NCI-H510A (cell line): ENCODE measurements around the gene BAZ2B.

Experiments used
- DNase-seq: peaks from one replicate; lab custom pipeline; 2025; lab: John Stamatoyannopoulos, UW

The BAZ2B gene

DNA sequence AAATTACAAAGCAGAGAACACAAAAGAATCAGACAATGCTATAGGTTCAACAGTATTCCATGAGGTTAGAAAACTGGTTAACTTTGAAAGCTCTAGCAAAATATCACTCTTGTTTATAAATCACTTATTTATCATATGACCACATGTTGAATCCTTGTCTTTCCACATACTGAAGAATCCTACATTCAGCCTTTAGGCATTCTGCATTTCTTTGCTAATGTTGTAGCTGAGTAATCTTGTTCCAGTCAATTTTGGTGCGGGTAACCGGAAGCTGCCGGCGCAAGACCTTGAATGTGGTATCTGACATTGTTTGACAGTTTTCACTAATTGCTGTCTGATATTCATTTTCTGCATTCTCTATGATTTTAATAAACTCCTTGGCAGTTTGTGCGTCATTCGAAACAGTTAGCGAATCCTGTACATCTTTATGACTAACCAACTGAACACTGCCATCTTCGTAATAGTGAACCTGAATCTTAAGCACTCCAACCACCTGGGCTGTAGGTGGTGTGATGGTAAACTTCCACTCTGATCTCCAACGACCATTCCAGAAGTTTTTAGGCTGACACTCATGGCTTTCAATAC is 154.1 kb downstream of the BAZ2B start:
- no peak for DNase-seq

DNA sequence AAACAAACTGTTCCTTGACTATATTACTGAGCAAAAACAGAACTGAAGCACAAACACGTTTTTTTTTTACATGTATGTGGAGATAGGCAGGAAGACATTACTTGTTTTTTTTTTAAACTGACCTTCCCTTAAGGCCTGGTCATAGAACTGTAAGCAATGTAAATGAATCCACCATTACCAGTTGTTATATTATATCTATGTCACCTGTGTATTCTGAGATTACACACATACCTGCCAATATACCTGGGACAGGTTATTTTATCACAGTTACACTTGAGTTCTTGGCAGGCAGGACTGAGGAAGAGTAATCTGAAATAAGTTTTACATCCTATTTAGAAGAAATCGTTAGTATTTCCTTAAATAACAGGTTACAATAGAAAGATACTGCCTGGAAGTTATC is 155.3 kb downstream of the BAZ2B start:
- no peak for DNase-seq

DNA sequence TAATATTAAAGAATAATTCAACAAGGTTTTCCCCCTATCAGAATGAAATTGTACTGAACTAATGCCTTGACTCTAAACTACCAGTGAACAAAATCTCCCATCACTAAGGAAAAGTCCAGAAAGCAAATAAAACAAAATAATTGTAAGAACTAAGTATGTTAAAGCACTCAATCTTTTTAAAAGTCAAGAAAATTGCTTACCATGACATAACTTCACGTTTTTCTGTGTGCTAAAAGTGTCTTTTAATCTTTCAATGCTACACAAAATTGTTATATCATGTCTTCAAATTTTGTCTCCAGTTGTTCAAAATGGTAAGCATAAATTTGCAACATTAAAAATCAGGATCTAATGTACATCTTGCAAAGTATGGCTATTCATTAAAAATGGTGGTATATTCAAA is 156.1 kb downstream of the BAZ2B start:
- DNase-seq: no peak

DNA sequence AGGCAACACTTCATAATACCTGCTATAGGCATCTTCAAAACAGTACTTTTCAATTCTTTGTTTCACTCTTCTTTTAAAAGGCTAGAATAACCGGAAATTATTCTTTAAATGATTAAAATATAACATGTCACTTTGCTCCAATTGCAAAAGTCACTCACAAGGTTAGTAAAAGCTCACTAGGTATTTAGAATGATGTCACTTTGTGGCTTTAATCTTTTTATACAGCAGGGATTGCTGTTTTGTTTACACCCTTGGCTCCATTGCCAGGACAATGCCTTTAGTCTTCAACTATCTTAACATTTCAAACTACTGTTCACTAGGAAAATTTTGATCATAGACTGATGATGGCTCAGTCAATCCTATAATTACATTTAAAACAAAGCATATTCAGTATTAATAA is 157.1 kb downstream of the BAZ2B start:
- DNase-seq: no peak

DNA sequence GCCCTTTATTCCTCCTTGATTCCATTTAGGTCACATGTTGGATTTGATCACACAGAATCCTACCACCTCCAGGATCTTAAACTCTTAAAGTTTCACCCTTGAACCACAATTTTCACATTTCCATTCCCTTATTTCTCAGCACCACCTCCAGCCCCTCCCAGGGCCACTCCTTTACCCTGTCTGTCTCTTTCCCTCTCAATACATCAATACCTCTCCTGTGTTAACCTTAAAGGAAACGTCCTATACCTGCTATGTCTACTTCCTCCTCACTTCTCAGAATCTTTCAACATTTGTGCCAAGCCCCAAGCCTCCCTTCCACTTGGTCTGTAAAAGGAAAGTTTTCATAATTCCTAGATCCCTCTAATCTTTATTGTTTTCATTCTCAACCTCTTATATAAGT is 158.8 kb downstream of the BAZ2B start:
- no peak for DNase-seq

DNA sequence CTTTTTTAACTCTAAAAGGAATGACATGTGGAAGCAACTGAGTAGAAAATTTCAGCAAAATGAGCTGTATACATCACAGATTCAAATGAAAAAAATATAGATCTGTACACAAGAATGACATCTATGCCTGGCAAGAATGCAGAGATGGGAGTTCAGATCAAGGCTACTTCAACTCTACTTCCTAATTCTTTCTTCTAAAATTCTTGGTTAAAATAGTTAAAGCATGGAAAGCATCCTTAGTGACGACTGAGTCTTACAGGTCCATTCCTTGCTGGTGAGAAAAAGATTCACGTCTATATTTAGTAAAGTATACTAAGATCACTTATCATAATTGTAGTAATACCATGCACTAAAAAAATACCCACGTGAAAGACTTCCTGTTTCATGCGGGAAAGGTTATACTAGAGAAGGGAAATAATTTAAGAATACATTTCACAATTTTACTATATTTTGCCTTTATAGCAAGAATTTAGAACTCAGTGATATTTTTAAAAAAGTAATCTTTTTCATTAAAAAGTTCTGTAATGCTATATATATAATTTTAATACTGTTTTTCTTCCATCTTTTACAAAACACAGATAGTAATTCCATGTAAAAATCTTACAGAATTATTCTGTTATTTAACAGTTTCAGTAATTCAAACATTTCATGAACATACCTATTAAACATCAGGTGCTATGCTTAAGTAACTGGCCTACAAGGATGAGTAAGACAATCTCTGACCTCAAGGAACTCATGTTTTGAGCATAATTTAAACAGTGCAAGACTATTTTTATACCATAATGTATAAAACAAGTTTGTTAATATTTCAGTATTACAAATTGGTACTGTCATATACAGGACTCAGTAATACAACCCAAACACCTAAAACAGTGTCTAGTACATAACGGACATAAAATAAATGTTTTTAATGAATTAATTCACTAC is 159.6 kb downstream of the BAZ2B start:
- DNase-seq: no peak

DNA sequence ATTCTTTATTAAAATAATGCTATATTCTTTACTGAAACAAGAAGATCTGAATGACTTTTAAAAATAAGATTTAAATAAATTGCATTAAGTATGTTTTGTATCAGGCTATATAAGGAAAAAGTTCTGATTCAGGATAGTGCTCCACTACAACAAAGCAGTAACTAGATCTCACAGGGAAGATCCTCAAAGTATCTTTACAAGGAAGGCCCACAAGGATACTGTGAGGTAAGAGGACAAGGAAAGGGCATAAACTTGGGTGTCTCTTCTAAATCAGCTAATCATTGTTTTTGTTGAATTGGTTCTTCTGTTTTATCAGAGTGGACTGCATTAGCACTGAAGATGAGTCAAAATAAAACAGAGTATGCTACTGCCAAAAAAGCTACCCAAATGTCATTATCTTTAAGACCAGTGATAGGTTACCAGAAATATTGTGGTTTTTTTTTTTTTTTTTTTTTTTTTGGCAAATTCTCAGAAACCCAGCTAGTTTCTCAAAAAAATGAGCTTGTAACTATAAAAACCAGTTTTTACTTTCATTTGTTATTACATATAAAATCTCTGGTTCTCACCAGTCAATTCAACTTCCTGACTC is 160.9 kb downstream of the BAZ2B start:
- no peak for DNase-seq

DNA sequence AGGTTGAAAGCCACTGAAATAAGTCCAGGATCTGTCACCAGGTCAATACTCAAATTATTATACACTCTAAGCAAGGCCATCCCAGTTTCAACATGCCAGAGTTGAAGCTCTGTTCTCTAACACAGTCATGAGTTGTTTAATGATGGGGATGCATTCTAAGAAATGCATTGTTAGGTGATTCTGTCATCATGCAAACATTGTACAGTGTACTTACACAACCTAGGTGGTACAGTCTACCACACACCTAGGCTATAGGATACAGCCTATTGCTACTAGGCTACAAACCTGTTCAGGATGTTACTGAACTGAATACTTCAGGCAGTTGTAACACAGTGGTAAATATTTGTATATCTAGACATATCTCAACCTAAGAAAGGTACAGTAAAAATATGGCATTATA is 162.2 kb downstream of the BAZ2B start:
- DNase-seq: no peak

DNA sequence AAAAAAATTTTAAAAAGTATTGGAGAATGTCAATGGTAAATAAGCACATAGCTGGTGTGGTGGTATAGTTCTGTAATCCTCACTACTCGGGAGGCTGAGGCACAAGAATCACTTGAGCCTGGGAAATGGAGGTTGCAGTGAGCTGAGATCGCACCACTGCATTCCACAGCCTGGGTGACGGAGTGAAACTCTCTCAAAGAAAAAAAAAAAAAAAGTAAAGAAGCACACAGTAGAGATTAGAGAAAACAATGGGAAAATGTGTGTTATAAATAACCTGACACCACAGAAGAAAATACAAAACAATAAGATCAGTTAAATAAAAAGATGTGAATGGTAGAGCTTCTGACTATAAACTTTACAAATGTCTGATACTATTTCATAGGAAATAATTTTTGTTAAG is 166.2 kb downstream of the BAZ2B start:
- no peak for DNase-seq

DNA sequence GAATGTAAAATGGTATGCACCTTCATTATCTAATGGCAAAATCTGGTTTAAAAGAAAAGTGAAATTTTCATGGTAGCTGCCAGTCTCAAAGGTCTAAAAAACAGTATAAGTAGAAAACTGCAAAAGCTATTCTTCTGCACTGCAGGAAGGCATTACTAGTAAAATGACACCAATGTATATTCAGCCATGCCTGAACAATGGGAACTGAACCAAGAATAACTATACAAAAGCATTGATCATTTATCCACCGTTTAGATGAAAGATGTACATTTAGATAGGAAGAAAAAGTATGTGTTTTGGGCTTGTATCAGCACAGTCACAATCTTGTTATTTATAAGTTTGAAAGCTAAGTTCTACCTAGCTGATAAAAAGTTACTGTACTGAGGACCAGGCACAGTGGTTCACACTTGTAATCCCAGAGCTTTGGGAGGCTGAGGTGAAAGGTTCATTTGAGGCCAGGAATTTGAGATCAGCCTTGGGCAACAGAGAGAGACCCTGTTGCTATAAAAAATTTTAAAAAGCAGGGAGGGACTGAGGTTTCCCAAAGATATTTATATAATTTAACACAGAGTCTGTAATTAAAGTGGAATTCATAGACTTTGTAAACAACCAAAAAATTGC is 166.7 kb downstream of the BAZ2B start:
- no peak for DNase-seq

DNA sequence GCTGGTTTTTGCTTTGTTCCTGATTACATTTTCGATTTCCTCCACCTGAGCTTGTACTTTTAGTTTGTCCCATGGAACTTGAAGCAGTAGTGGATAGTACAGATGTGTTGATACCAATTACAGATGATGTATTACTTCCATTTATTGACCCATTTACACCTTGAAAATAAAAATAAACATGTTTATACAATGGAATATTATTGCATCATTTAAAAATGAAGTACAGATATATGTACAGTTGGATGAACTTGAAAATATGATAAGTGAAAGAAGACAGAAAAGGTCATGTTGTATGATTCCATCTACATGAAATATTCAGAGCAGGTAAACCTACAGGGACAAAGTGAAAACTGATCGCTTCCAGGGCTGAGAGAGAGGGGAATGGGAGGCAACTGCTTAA is 169.5 kb downstream of the BAZ2B start:
- DNase-seq: no peak

DNA sequence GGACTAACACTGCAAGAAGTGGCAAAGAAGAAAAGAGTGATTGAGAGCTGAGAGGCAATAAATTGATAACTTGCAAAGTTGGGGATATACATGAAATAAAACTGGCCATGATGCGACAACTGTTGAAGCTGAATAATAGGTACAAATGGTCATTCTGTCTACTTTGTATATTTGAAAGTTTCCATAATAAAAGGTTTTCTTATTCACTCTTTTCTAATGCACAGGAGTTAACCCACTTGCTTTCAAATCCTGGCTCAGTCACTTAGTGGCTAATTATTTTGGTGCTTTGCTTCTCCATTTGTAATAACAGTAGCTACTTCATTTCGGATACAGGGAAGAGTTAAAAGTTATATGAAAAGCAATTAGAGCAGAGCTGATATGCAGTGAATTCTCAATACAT is 170.1 kb downstream of the BAZ2B start:
- DNase-seq: no peak

DNA sequence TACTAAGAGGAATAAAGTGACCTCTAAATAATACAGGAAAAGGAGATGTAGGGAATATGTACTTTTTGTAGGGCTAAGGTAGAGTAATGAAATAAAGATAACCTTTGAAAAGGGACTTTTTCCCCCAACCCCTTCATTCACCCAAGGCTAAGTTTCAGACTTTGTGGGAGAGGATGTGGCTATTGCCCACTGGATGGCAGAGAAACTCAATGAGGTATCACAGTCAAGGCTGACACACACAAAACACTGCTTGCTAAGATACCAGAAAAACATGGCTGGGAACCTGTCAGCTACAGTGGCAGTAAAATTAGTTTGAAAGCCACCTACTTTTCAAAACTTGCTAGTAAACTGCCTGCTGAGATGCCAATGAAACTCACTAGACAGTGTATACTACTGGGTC is 171.0 kb downstream of the BAZ2B start:
- no peak for DNase-seq

DNA sequence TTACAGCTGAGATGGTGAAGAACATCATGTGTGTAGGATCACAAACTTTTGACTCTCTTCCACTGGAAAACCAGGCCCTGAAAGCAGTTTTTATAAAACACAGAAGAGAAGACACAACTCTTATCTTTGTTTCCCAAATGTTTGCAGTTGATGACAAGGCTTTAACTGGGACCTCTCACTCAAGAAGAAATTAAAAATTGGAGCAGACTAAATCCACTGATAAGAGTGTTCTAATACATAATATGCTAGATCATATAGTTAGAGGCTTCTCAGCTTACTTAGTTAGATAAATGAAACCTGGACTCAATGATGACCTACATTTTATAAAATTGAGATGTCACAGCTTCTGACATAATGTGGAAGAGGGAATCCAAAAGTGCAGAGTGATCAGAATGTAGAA is 171.6 kb downstream of the BAZ2B start:
- no peak for DNase-seq

DNA sequence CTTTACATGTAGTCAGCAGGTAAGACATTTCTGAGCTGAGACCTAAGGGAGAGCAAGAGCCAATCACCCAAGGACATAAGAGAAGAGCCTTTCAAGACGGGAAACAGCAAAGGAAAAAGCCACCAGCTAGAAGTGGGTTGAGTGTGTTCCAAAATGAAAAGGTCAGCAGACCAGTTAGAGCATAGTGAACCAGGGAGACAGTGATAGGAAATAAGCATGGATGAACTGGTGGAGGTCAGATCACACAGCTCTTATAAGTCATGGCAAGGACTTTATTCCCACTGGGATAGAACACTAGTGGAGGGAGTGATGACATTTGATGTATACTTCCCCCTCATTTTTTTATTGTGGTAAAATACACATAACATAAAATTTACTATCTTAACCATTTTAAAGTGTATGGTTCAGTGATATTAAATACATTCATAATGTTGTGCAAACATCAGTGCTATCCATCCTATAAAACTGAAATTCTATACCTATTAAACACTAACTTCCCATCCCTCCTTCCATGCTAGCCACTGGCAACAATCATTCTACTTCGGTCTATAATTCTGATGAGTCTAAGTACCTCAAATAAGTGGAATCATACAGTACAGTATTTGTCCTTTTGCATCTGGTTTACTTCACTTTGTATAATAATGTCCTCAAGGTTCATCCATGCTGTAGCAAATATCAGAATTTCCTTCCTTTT is 174.0 kb downstream of the BAZ2B start:
- DNase-seq: no peak

DNA sequence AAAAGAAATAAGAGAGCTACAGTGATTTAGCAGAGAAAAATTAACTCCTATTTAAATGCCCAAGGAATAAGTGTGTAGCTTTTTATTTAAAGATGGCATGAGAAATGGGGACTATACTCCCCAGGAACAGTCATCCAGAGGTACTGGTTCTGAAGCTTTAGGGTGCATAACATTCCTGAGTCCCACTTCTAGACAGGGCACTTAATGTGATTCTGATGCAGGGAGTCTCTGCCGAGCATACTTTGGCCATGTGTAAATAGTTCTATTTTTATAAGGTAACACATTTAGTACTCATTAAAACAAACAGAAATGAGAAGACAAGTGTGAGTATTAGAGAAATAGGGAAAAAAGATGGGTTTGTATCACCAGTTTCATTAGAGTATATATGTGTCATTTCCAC is 175.2 kb downstream of the BAZ2B start:
- DNase-seq: no peak

DNA sequence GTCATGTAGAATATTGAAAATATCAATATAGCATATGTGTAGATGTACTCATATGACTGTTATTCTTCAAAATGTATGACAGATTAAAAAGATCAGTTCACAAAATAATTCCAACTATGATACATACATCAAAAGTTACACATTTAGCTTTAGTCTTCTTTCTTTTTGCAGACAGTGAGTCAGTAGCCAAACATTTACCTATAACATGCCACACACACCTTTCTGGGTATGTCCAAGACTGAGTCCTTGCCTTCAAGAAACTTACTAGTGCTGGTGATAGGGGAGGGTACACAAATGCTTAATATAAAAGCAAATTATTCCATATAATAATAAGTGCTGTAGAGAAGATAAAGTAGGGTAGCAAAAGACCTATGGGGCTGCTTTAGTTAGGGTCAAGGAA is 176.9 kb downstream of the BAZ2B start:
- no peak for DNase-seq

DNA sequence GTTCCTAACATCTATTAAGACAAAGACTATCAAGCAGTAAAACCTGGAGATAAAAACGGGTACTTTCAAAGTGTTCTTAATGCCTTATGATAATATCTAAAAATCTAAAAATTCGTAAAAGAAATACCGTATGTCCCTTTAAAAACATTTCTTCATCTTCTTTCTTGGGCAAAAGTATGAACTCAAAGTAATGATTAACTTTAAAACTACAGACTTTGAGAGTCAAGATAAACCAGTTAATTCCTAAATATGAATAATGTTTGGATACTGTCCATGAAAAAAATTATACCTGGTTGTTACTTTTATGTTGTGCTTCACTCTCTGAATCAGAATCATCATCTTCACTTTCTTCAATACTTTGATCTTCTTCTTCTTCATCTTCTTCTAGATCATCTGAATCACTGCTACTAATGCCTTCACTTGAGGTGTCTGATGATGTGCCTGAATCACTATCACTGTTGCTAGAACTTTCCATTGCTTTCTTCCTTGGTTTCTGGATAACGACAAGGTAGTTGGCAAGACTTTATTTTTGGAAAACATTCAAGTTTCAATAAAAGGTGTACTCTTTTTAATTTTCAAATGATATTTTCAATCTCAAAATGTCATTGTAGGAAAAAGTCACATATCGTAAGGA is 177.5 kb downstream of the BAZ2B start:
- DNase-seq: no peak

DNA sequence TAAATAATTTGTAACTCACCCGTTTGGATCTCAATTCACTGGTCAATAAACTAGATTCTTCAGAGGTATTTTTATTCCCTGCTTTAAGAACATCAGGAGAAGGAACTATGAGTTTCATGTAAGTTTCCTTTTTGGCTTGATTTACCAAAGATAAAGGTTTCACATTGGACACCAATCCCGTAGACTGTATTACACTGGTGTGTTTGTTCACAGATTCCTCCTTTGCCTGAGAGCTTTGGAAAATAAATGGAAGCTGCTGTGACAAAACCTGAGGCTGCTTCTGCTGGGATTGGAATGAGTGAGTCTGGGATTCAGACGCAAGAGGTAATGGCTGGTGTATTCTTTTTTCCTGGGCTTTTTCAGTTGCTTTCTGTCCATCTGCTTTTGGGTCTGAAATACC is 178.1 kb downstream of the BAZ2B start:
- no peak for DNase-seq

DNA sequence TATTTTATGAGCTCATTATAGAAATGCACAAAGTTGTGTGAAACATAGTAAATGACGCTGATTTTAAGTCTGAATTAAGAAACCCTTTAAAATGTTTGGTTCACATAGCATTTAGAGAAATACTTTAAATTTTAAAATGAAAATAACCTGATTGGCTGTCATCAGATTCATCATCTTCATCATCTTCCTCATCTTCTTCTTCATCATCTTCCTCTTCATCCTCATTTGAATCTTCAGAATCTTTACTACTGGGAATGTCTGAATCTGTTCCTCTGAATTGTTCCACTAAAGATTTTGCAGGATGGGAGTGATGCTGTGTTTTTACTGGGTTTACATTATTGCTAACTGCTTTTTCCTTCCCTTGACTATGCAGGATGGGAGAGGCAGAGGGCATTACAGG is 183.7 kb downstream of the BAZ2B start:
- no peak for DNase-seq

DNA sequence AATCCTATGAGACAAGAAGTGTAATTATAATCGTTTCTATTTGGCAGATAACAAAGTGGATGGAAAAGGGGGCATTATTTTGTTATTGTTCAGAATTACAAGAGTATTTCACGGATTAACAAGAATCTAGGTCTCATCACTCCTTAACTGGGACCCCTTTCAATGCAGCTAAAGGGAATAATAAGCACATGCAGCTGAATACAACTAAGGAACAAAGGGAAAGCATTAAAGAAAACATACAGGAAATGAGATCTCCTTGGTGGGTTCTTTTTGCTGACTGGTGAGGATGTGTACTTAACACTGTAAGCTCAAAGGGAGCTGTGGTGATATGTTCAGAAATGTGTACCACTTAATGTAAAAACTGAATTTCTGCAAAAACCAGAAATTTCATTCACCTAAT is 189.3 kb downstream of the BAZ2B start:
- DNase-seq: no peak

DNA sequence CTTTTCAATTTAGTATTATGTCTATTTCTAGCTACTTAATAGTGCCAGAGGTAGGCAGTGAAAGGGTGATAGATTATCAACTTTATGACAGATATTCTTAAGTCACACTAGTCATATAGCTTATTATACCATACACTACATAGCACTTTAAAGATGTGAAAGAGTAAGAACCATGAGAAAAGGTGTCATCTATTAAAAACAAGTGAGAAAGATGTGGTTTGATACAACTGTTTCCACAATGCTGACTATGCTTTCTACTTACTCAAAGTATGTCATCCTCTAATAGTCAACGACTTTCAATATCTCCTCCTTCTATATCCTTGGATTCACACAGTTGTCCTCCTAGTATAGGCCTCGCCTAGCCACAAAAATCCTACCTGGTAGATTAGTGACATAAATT is 196.9 kb downstream of the BAZ2B start:
- DNase-seq: no peak
